Thyroid gland (tissue), 4 donors: Measurements from ENCODE around the gene MMEL1.

Experiments
- POLR2A ChIP-seq, 2 donors: fragments of 450-650 bp; IDR thresholded peaks; one replicate each; pipeline ENCODE4 v1.6.1; 2017; ENCODE audit warnings: antibody characterized with exemption in 2 of 2, mild to moderate bottlenecking in 2 of 2, moderate library complexity in 1 of 2
- TF ChIP-seq, protein P1 (sequence below), 6 experiments: fragments of 200-600 bp in 3 of 6; fragments of 450-650 bp in 3 of 6; sonication (generic) in 3 of 6; IDR thresholded peaks; one replicate each; pipeline ENCODE4 v1.5.1; 2016 to 2019; ENCODE audit warnings: antibody characterized with exemption in 6 of 6, mild to moderate bottlenecking in 2 of 6, inconsistent platforms in 1 of 6, moderate library complexity in 1 of 6

DNA sequence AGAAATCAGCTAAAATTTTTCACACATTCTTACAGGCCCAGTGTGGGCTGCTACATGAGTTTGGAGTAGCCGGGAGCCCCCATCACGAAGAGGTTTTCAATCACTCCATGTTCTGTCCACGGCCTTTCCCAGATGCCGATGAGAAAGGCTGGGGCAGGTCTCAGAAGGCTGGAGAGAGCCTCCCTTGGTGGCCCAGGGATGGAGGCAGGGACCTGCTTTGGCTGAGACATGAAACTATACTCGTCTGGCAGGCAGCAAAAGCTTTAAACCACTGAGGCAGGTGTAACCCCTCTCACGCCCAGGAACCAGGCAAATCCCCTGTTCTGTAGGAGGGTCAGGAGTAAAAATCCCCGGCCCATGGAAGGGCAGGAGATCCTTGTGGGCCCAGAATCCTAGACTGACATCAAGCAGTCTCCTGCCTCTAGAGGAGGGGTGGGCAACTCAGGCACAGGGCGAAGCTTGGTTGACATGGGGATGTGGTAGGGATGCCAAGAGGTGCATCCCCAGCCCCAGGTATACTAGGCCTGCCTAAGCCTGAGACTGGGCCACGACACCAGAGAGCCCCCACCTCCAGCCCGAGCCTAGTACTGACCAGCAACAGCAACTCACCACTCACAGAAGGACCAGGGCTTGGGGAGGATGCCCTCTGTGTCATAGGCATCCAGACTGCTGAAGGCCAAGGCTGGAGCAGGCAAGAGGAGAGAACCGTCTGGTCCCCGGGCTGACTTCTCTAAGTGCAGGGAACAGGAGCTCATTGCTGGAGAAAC is 9.1 kb downstream of the MMEL1 start:
- TF ChIP-seq, protein P1, sequence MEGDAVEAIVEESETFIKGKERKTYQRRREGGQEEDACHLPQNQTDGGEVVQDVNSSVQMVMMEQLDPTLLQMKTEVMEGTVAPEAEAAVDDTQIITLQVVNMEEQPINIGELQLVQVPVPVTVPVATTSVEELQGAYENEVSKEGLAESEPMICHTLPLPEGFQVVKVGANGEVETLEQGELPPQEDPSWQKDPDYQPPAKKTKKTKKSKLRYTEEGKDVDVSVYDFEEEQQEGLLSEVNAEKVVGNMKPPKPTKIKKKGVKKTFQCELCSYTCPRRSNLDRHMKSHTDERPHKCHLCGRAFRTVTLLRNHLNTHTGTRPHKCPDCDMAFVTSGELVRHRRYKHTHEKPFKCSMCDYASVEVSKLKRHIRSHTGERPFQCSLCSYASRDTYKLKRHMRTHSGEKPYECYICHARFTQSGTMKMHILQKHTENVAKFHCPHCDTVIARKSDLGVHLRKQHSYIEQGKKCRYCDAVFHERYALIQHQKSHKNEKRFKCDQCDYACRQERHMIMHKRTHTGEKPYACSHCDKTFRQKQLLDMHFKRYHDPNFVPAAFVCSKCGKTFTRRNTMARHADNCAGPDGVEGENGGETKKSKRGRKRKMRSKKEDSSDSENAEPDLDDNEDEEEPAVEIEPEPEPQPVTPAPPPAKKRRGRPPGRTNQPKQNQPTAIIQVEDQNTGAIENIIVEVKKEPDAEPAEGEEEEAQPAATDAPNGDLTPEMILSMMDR (IDR thresholded peaks at IDR 0.05), result no peak
- no peak for TF ChIP-seq POLR2A (IDR thresholded peaks at IDR 0.05)
